Smooth muscle cell (in vitro differentiated cells): ENCODE data around the gene FGF21. TPM values are rescaled to one million over a fixed set of nuclear protein-coding genes. Genes with fewer than 3 reads are reported as not detected.

ENCODE experiments used
- DNase-seq: peaks from one replicate; lab custom pipeline; 2025; ENCODE audit not compliant: unreplicated experiment; lab: John Stamatoyannopoulos, UW
- H2AFZ ChIP-seq: fragments of 200-600 bp; sonication (generic); 2 replicates; pipeline ENCODE4 v1.6.0; 2016; ENCODE audit warnings: antibody characterized with exemption, low read depth, mild to moderate bottlenecking
- H3F3A ChIP-seq: fragments of 200-600 bp; sonication (generic); 2 replicates; pipeline ENCODE4 v1.6.0; 2017; ENCODE audit warnings: antibody characterized with exemption, low read depth
- H3K27ac ChIP-seq: fragments of 200-600 bp; sonication (generic); 2 replicates; pipeline ENCODE4 v1.5.1; 2016; ENCODE audit warnings: low read depth, mild to moderate bottlenecking
- H3K27me3 ChIP-seq: fragments of 200-600 bp; sonication (generic); 2 replicates; pipeline ENCODE4 v1.6.1; 2016; ENCODE audit warnings: low read depth, mild to moderate bottlenecking
- H3K36me3 ChIP-seq: fragments of 200-600 bp; sonication (generic); 2 replicates; pipeline ENCODE4 v1.5.1; 2016; ENCODE audit warnings: low read depth
- H3K4me1 ChIP-seq: fragments of 200-600 bp; sonication (generic); 2 replicates; pipeline ENCODE4 v1.5.1; 2016; ENCODE audit warnings: low read depth
- H3K4me2 ChIP-seq: fragments of 200-600 bp; sonication (generic); 2 replicates; pipeline ENCODE4 v1.6.0; 2016; ENCODE audit warnings: mild to moderate bottlenecking
- H3K4me3 ChIP-seq: fragments of 200-600 bp; sonication (generic); 2 replicates; pipeline ENCODE4 v1.5.1; 2016; ENCODE audit warnings: mild to moderate bottlenecking
- H3K79me2 ChIP-seq: fragments of 200-600 bp; sonication (generic); 2 replicates; pipeline ENCODE4 v1.6.0; 2016; ENCODE audit warnings: low read depth, mild to moderate bottlenecking
- H3K9ac ChIP-seq: fragments of 200-600 bp; sonication (generic); 2 replicates; pipeline ENCODE4 v1.6.0; 2016; ENCODE audit warnings: low read depth
- H3K9me3 ChIP-seq: fragments of 200-600 bp; sonication (generic); replicated peaks from 2 replicates; pipeline ENCODE4 v1.5.1; 2016; ENCODE audit warnings: low read depth
- H4K20me1 ChIP-seq: fragments of 200-600 bp; sonication (generic); 2 replicates; pipeline ENCODE4 v1.6.0; 2016; ENCODE audit warnings: low read depth
- WGBS: methylation state at CpG from one replicate; pipeline ENCODE4 v1.1.7; 2016; ENCODE audit warnings: low lambda C conversion rate; 5-methylcytosine and 5-hydroxymethylcytosine counted together
- polyA plus RNA-seq: library from polyadenylated mRNA; unstranded; fragments of >200 nt; fragmentation: Nextera tagmentation; extraction: Ambion mirVana; gene quantifications from 2 replicates; pipeline ENCODE4 v1.2.1, GENCODE V29; 2016
- total RNA-seq: library from RNA; depleted of rRNA; stranded (reverse); fragments of >200 nt; gene quantifications from 2 replicates; pipeline ENCODE4 v1.2.3, GENCODE V29; 2014
- TF ChIP-seq, protein P1 (sequence below): fragments of 200-600 bp; sonication (generic); IDR thresholded peaks from 2 replicates; pipeline ENCODE4 v1.5.1; 2017; ENCODE audit warnings: borderline replicate concordance, mild to moderate bottlenecking, antibody characterized with exemption; ENCODE audit not compliant: insufficient read depth, poor library complexity, severe bottlenecking

The FGF21 gene
- total and polyA plus RNA-seq, 2 experiments from 2014 or later = not detected

DNA sequence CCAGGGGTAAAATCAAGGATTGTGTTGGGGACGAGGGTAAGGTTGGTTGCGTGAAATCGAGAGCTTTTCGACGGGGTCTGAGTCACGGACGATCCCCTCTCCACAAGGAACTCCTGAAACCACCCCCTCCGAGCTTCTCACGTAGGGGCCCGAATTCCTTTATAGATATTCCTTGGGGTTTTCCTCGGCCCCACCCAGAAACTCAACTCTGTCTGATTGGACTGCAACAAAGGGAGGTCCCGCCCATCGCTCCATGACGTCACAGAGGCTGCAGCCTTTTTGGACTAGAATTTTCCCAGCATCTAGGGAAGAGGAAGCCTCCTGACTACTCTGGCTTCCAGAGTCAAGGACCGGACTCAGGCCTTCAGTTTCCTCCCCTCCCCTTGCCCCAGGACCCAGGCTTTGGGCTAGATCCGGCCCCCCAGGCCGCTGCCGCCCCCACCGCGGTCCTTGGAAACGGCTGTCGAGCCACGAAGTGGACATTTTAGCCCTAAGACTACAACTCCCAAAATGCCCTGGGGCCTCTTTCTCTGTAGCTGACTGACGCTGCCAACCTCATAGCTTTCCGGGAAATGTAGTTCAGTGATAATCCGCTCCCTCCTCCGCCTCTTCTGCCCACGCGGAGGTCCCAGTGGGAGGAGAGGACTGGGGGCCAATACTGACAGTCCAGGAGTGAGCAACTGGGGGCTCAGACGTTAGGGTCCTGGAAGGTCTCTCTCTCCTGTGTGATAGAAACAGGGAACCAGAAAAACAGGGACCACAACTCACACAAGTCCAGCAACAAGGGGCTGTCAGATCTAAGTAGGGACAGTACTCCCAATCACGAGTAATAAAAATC lies 8.4 kb upstream of the FGF21 start, which contains the start of gene IZUMO1:
TSS of gene IZUMO1 (minus strand) at position 172 of the 838 bp plus-strand sequence. CDS start 1,050 bp downstream, outside the sequence.
- Histone ChIP-seq H4K20me1 (no peaks in the 10 kb centered on the region), H3K9me3 (no peaks in the 10 kb centered on the region), H3K4me2 (peak within 1 kb of the TSS; percentile 85), H3K79me2 (no peaks in the 10 kb centered on the region), H2AFZ (peak within 1 kb of the TSS; percentile 96), H3K36me3 (no peaks in the 10 kb centered on the region), H3F3A (peaks cover 3% of the 10 kb centered on the region), H3K4me3 (peak within 1 kb of the TSS; percentile 75), H3K27me3 (peaks cover under 1% of the 10 kb centered on the region), H3K27ac (peak within 1 kb of the TSS; percentile 74), H3K4me1 (no peaks in the 10 kb centered on the region), H3K9ac (peak within 1 kb of the TSS; percentile 88)
- TF ChIP-seq, protein P1, sequence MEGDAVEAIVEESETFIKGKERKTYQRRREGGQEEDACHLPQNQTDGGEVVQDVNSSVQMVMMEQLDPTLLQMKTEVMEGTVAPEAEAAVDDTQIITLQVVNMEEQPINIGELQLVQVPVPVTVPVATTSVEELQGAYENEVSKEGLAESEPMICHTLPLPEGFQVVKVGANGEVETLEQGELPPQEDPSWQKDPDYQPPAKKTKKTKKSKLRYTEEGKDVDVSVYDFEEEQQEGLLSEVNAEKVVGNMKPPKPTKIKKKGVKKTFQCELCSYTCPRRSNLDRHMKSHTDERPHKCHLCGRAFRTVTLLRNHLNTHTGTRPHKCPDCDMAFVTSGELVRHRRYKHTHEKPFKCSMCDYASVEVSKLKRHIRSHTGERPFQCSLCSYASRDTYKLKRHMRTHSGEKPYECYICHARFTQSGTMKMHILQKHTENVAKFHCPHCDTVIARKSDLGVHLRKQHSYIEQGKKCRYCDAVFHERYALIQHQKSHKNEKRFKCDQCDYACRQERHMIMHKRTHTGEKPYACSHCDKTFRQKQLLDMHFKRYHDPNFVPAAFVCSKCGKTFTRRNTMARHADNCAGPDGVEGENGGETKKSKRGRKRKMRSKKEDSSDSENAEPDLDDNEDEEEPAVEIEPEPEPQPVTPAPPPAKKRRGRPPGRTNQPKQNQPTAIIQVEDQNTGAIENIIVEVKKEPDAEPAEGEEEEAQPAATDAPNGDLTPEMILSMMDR = no peak
- 9% methylated on average over 30 of the region's 31 CpGs for WGBS
- DNase-seq = peak; percentile 73

DNA sequence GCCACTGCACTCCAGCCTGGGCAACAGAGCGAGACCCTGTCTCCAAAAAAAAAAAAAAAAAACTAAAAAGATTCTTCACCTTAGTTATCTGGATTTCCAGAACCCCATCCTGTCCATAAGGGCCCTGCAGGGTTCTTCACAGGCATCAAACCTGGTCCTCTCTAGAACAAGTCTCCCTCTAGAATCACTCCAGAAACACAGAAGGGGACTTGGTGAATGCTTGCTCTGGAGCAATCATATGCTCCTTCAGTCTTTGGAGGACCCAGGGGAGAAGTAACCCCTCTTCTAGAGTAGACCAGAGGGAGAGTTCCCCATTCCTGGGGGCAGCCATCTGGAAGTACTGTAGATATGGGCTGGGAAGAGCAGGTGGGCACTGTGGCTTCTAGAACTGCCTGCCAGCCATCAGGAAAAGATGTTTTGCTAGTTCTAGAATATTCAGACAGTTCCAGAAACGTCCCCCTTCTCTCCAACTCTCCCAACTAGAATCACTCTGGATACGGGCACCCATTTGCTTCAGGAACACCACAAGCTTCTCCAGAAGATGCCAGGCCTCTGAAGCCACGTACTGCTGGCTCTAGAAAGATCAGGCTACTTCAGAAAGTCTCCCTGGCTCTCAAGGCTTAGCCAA lies 5.6 kb upstream of the FGF21 start:
- no peaks in the 10 kb centered on the region for H3K9me3 ChIP-seq
- no peak overlapping the region for H3K4me2 ChIP-seq
- DNase-seq = no peak
- H3K27me3 ChIP-seq = peaks cover 15% of the 10 kb centered on the region
- no peaks in the 10 kb centered on the region for H3K36me3 ChIP-seq
- H3K4me3 ChIP-seq = no peak overlapping the region
- no peaks in the 10 kb centered on the region for H4K20me1 ChIP-seq
- H3K79me2 ChIP-seq = no peaks in the 10 kb centered on the region
- H2AFZ ChIP-seq = no peak overlapping the region
- 87% methylated on average over 4 of the region's 4 CpGs for WGBS
- H3K27ac ChIP-seq = no peak overlapping the region
- peaks cover 3% of the 10 kb centered on the region for H3K4me1 ChIP-seq
- H3K9ac ChIP-seq = no peak overlapping the region
- peaks cover 6% of the 10 kb centered on the region for H3F3A ChIP-seq
- TF ChIP-seq, protein P1 = no peak

DNA sequence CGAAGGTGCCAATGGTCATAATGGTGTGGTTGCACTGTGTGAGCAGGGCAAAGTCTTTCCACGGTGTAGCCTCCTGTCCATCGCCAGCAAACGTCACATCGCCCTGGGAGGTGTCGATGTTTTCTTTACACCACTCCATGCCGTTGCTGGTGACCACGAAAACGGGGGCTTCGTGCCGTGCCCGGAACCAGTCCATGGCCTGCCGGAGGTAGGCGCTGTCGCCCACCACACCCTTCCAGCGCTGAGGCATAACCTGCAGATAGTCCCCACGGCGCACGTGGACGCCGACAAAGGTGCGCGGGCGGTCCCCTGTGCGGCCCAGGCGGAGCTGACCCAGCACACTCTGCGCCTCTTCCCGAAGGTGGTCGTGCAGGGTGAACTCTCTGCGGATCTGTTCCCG lies 5.0 kb upstream of the FGF21 start:
- Histone ChIP-seq H3K79me2 (no peaks in the 10 kb centered on the region), H3F3A (peaks cover 6% of the 10 kb centered on the region), H3K9me3 (no peaks in the 10 kb centered on the region), H3K9ac (no peak overlapping the region), H3K4me2 (no peak overlapping the region), H3K27me3 (peaks cover 15% of the 10 kb centered on the region), H3K27ac (no peak overlapping the region), H3K4me1 (peaks cover 3% of the 10 kb centered on the region), H3K4me3 (no peak overlapping the region), H2AFZ (no peak overlapping the region), H3K36me3 (no peaks in the 10 kb centered on the region), H4K20me1 (no peaks in the 10 kb centered on the region)
- 98% methylated on average over 27 of the region's 31 CpGs for WGBS
- TF ChIP-seq, protein P1 = no peak
- DNase-seq = no peak
